ENCODE data around the gene RUSF1.
A peak's percentile ranks its signal among the peaks of the same experiment; 100 is the strongest.
"Not testable (repeated sequence)": the region's sequence is repeated elsewhere in the genome, so short reads cannot be mapped to it uniquely, and the experiment has no call there.

The RUSF1 gene

GRCh38 chr16:31484491-31485171 is 23.6 kb downstream of the RUSF1 start:
- no peak for DNase-seq

GRCh38 chr16:31484048-31484447 is 24.1 kb downstream of the RUSF1 start:
- not testable (repeated sequence) for DNase-seq

GRCh38 chr16:31483081-31483480 is 25.1 kb downstream of the RUSF1 start, which contains the start of gene SLC5A2:
TSS of gene SLC5A2 (plus strand) at chr16:31483123. CDS start at chr16:31483137, 14 bp downstream.
- no peak for DNase-seq

- DNase-seq, result no peak
These were observed 27.2 kb downstream of the RUSF1 start for GRCh38 chr16:31480851-31481536.

- no peak for DNase-seq
These were observed 28.4 kb downstream of the RUSF1 start for GRCh38 chr16:31479751-31480150.

- no peak for DNase-seq
These were observed 29.2 kb downstream of the RUSF1 start for GRCh38 chr16:31478956-31479355.

- DNase-seq, result no peak
These were observed 30.7 kb downstream of the RUSF1 start for GRCh38 chr16:31477220-31478216.

- no peak for DNase-seq
These were observed 31.6 kb downstream of the RUSF1 start for GRCh38 chr16:31476303-31477219.

- DNase-seq, result no peak
These were observed 32.3 kb downstream of the RUSF1 start for GRCh38 chr16:31475946-31476302.

- DNase-seq, result no peak
These were observed 33.1 kb downstream of the RUSF1 start for GRCh38 chr16:31474773-31475738.

GRCh38 chr16:31474173-31474714 is 33.9 kb downstream of the RUSF1 start:
- no peak for DNase-seq

- DNase-seq, result no peak
These were observed 34.8 kb downstream of the RUSF1 start for GRCh38 chr16:31473264-31473984.

GRCh38 chr16:31472709-31473203 is 35.4 kb downstream of the RUSF1 start:
- peak; percentile 29 for DNase-seq

- DNase-seq, result no peak
These were observed 36.1 kb downstream of the RUSF1 start, which contains the start of gene TGFB1I1 for GRCh38 chr16:31471875-31472708. TSS of gene TGFB1I1 (plus strand) at chr16:31472152. CDS start at chr16:31472189, 37 bp downstream.

GRCh38 chr16:31471241-31471874 is 36.8 kb downstream of the RUSF1 start:
- no peak for DNase-seq

GRCh38 chr16:31470615-31471014 is 37.6 kb downstream of the RUSF1 start:
- no peak for DNase-seq

GRCh38 chr16:31467858-31468257 is 40.3 kb downstream of the RUSF1 start:
- DNase-seq, result no peak

- DNase-seq, result no peak
These were observed 40.9 kb downstream of the RUSF1 start for GRCh38 chr16:31467151-31467773.

Measured in NCI-H2107 (cell line).